ENCODE data around the gene NEMP2.

NEMP2 gene, protein sequence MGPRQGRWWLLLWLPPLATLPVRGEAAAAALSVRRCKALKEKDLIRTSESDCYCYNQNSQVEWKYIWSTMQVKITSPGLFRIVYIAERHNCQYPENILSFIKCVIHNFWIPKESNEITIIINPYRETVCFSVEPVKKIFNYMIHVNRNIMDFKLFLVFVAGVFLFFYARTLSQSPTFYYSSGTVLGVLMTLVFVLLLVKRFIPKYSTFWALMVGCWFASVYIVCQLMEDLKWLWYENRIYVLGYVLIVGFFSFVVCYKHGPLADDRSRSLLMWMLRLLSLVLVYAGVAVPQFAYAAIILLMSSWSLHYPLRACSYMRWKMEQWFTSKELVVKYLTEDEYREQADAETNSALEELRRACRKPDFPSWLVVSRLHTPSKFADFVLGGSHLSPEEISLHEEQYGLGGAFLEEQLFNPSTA

GRCh38 chr2:190534310-190535120, at the start of gene NEMP2:
TSS of gene NEMP2 (minus strand) at chr2:190534722. CDS start at chr2:190534655, 67 bp downstream.
- DNase-seq = peak; percentile 72

- DNase-seq = no peak
Measured at GRCh38 chr2:190583507-190584337, 49.2 kb upstream of the NEMP2 start.

DNA sequence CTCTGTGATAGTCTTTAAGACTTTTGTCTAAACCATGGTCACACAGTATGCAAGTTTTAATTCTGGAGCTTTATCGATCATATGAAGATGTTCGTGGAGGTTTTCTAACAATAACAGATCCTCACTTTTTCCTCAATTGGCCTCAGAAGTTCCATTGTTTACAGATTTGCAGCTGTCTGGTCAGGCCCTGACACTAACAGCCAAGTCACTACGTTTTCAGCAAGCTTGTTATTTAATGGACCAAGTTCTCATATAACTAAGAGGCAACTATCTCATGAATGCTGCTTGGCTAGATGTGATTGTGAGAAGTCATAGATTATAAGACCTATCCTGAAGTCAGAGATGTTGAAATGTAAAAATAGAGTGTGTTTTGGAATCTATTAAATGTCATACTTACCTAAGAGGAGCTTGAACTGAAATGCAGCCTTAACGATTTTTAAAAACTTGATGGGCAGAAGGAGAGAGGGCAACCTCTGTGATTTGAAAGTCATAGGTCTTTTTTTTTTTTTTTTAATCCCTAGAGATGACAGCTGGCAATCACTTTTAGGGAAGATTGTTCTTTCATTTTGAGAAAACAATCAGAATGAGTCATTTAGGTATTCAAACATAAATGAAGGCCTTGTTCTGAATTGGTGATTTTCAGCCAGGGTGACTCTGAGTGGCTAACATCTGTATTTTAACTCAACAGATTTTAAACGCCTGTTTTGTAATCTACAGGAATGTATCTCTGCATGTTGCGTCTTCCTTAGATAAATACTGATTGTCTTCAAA, 48.4 kb upstream of the NEMP2 start:
- DNase-seq = no peak

- DNase-seq = no peak
Measured at GRCh38 chr2:190582019-190582418, 47.5 kb upstream of the NEMP2 start.

DNA sequence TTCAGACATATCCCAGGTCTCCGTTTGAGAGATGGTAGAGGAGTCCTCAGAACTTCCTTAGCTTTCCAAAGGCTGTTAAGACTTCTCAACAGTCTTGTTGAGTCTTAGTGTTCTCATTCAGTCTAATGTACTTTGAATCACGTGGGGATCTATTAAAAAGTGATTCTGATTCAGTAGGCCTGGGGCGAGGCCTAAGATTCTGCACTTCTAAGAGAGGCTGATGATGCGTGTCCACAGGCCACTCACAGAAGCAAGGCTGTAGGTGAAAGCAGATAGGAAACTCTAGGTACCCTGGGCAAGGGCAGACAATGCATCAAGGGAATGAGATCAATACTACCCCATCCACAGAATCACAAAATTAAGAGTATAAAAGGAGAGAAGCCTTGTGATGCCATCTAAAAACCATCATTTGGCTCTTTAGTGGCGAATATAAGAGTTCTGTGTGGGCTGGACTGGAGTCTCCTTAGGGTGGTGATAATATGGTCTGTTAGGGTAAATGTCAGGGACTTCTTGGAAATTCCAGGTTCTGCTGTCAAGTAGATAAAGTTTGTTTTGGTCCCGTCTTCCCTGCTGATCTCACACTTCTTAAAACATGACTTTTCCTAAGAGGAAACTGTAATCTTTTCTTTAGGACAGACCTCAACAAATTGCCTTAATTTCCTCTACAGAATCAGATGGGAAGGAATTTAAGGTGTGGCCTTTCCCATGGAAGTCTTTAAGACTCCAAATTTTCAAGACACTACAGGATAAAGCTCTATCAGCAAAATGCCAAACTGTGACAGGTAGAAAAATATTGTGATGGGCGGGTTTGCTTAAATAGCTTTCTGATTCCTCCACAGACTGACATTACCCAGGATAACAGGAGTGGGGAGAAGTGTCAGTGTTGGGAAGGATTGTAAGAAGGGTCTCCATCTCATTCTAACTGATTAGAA, 45.7 kb upstream of the NEMP2 start:
- no peak for DNase-seq

- DNase-seq = no peak
Measured at GRCh38 chr2:190579058-190579410, 44.5 kb upstream of the NEMP2 start.

- DNase-seq = peak; percentile 42
Measured at GRCh38 chr2:190578158-190579057, 43.9 kb upstream of the NEMP2 start.

- DNase-seq = no peak
Measured at GRCh38 chr2:190576573-190576972, 42.1 kb upstream of the NEMP2 start.

DNA sequence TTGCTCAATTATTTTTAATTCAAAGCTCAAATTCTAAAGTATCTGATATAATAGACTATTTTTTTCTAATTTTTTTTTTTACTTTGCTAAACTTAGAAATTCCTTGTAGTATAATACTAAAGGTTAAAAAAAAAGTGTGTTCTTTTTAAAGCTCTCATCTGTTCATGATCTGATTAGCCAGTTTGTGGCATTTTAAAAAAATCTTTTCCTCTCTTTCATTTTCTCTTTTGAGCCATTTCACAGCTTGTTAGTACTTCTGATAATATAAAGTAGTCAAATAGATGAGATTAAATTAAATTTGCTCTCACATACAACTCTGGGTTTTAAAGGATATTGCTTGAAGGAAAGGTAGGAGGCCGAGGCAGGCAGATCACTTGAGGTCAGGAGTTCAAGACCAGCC, 40.7 kb upstream of the NEMP2 start:
- no peak for DNase-seq

DNA sequence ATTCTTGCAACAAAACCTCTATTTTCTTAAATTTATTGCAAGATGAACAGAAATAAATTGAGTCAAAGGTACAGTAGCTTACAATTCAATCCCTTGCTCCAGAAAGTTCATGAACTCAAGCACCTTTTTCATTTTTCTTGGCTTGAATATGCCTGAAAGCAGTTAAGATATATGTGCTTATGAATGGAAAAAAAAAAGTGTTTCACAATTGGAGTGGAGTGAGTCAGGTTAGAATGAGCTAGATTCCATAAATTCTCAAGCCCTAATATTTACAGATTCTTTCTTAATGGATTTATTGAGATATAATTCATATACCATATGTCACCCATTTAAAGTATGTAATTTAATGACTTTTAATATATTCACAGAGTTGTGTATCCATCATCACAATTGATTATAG, 39.6 kb upstream of the NEMP2 start:
- DNase-seq = peak; percentile 69

DNA sequence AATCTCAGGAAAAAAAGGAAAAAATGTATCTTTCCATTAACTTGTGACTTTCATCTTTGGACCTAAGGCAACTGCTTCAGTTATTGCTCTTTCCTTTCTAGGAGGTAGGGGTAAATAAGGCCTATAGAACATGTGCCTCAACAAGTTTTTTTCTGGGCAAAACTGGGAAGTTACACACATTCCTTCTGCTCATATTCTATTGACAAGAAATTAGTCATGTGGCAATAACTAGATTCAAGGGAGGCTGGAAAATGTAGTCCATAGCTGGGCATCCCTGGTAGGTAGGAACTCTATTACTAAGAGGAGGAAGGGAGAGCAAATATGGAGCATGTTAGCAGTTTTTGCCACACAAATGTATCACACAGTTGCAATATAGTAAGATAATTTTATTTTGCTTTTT, 37.7 kb upstream of the NEMP2 start:
- no peak for DNase-seq

GRCh38 chr2:190571686-190572085, 37.2 kb upstream of the NEMP2 start:
- DNase-seq = no peak

GRCh38 chr2:190570871-190571270, 36.3 kb upstream of the NEMP2 start:
- no peak for DNase-seq

- DNase-seq = no peak
Measured at GRCh38 chr2:190569994-190570755, 35.7 kb upstream of the NEMP2 start.

- DNase-seq = no peak
Measured at GRCh38 chr2:190564838-190565237, 30.3 kb upstream of the NEMP2 start.

GRCh38 chr2:190563646-190564045, 29.1 kb upstream of the NEMP2 start:
- DNase-seq = no peak

DNA sequence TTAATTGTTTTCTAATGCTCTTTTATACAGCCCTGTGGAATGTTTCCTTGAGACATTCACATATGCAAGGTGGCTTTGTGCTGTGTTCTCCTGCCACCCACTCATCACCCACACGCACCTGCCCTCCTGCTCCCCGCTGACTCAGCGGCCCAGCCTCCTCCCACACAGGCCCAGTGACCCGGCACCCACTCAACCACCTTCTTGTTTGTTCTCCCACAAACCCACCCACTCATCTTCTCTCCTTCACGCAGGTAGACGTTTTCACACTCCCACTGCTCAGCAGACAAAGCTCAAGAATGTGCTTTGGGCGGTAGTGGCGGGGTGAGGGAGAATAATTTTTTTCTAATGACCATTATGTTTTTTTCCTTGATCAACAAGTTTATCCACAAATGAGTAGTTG, 28.6 kb upstream of the NEMP2 start:
- DNase-seq = no peak

DNA sequence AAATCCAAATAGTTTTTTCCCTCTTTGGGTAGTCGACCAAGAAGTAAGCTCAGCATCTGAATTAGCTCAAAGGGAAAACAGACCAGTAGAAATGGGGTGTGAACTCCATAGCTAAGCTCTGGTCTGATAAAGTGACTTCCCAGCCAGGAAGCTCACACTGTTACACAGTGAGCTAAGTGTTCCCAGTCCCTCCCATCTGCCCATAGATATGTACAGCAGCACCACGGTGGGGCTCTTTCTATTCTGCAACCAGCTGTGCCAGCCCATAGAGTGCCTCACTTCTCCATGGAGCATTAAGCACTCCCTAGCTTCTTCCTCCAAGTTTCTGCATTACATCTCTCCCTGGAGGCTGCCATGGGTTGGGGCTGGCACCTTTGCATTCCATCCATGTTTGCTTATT, 27.6 kb upstream of the NEMP2 start:
- no peak for DNase-seq

- no peak for DNase-seq
Measured at GRCh38 chr2:190561094-190561493, 26.6 kb upstream of the NEMP2 start.

Data from fibroblast of skin of right quadriceps (primary cell).